ENCODE results near the gene COX14. TPM values are rescaled to one million over a fixed set of nuclear protein-coding genes. Genes with fewer than 3 reads are reported as not detected.

The COX14 gene
- 25.1 and 30.1 TPM in 2 replicates for total RNA-seq
- long read RNA-seq, partial matches to known transcripts = 0 of 5 reads
- long read RNA-seq, other reads (novel, unspliced or antisense) = 2 of 5 reads

DNA sequence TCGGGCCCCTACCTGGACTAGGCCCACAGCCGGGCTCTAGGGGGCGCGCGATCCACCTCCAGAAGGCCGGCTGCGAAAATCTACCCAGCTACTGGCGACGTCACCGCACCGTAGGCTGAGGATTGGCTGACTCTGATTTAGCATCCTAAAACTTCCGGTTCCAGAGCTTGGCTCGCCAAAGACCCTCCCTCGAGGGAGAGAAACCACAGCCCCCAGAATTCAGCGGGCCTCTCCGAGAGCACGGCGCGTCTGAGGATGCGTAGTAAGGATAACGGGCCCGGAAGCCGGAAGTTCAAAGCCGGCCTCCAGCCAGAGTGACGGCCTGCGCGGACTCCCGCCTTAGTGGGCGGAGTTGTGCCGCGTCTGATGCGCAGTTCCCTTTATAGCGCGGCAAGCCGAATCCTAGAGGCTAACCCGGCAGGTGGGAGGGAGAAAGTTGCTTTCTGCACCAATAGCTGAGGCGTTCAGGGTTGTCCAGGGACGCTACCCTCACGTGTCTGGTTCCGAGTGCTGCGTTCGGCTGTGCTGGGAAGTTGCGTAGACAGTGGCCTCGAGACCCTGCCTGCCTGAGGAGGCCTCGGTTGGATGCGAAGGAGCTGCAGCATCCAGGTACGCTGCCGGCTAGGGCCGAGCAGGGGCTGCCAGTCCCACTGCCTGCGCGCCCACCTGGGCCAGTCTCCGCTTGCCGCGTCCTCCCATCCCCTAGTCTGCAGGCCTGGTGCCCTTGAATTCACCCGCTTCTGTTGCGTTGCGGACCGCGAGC, at the start of gene COX14:
TSS of gene COX14 (plus strand) at position 544 of the 763 bp plus-strand sequence. CDS start 7,808 bp downstream, outside the sequence.
- peak within 1 kb of the TSS; percentile 95 for H3K27ac Mint-ChIP-seq
- H3K4me3 Mint-ChIP-seq (ENCODE audit: low read depth) = peak within 1 kb of the TSS; percentile 99
- H3K36me3 Mint-ChIP-seq (ENCODE audit: insufficient read depth) = peaks cover 2% of the 10 kb centered on the region
- DNase-seq (ENCODE audit: low spot score, unreplicated experiment) = peak; percentile 99
- TF ChIP-seq, protein P1, sequence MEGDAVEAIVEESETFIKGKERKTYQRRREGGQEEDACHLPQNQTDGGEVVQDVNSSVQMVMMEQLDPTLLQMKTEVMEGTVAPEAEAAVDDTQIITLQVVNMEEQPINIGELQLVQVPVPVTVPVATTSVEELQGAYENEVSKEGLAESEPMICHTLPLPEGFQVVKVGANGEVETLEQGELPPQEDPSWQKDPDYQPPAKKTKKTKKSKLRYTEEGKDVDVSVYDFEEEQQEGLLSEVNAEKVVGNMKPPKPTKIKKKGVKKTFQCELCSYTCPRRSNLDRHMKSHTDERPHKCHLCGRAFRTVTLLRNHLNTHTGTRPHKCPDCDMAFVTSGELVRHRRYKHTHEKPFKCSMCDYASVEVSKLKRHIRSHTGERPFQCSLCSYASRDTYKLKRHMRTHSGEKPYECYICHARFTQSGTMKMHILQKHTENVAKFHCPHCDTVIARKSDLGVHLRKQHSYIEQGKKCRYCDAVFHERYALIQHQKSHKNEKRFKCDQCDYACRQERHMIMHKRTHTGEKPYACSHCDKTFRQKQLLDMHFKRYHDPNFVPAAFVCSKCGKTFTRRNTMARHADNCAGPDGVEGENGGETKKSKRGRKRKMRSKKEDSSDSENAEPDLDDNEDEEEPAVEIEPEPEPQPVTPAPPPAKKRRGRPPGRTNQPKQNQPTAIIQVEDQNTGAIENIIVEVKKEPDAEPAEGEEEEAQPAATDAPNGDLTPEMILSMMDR (IDR thresholded peaks at IDR 0.05; ENCODE audit: unreplicated experiment) = peak; percentile 94
- H3K4me1 Mint-ChIP-seq (ENCODE audit: low read depth) = peaks cover 16% of the 10 kb centered on the region
- H3K27me3 Mint-ChIP-seq = no peaks in the 10 kb centered on the region
- H3K9me3 Mint-ChIP-seq (ENCODE audit: low read depth) = no peaks in the 10 kb centered on the region

DNA sequence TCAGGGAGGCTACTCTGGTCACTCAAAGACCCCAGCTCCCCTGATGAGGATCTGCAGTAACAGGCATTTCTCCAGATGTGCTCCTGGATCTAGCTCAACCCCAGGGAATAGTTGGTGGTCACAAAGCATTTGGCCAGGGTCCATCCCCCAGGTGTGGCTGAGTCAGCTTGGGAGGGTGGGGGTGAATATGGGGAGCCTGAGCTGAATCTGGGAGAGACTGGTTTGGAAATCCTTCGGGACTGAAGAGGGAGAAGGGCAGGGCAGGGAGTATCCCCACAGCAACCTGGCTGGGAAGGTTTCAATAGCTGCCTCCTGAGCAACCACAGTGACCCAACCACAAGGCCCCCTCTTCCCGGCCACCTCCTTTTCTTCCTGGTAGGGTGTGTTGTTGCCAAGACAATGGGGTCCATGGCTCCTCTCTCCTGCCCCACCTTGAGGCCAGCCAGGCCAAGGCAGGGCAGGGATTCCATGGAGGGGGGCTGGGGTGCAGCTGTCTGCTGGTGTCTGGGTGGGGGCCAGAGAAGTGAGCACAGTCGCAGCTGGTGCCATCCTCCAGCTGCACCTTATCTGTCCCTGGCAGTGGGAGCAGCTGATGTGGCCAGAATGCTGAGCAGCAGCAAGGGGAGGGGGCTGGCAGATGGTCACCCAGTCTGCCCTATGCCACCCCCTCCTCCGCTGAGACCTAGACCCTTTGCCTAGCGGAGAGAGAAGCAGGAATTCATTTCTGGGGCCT, 49.1 kb upstream of the COX14 start:
- no peaks in the 10 kb centered on the region for H3K4me1 Mint-ChIP-seq (ENCODE audit: low read depth)
- no peaks in the 10 kb centered on the region for H3K9me3 Mint-ChIP-seq (ENCODE audit: low read depth)
- TF ChIP-seq, protein P1 (IDR thresholded peaks at IDR 0.05; ENCODE audit: unreplicated experiment) = no peak
- DNase-seq (ENCODE audit: low spot score, unreplicated experiment) = no peak
- no peak overlapping the region for H3K27ac Mint-ChIP-seq
- no peak overlapping the region for H3K4me3 Mint-ChIP-seq (ENCODE audit: low read depth)
- H3K27me3 Mint-ChIP-seq = peaks cover 43% of the 10 kb centered on the region
- H3K36me3 Mint-ChIP-seq (ENCODE audit: insufficient read depth) = no peaks in the 10 kb centered on the region

DNA sequence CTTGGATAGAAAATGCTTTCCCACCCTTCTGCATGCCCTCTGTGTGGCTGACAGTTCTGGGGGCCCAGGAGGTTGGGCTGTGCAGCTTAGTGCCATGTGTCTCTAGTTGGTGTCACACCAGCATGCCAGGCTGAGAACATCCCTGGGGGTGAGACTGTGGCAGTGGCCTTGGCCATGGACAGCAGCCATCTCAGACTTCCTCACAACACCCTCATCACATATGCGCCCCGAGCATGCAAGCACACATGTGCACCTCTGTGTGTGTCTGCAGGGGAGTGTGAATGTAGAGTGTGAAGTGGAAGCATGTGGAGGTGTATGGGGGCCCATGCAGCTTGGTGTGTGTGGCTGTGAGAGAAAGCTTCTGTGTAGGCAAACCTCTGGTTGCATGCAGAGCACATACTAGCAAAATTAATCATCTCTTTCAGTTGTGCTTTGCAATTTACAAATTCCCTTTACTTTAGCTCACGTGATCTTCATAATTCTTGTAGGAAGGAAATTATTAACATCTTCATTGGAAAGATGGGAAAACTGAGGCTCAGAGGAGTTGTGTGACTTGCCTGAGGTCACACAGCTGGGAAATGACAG, 46.2 kb upstream of the COX14 start:
- no peaks in the 10 kb centered on the region for H3K36me3 Mint-ChIP-seq (ENCODE audit: insufficient read depth)
- no peaks in the 10 kb centered on the region for H3K4me1 Mint-ChIP-seq (ENCODE audit: low read depth)
- TF ChIP-seq, protein P1 (IDR thresholded peaks at IDR 0.05; ENCODE audit: unreplicated experiment) = no peak
- peaks cover 21% of the 10 kb centered on the region for H3K27me3 Mint-ChIP-seq
- H3K9me3 Mint-ChIP-seq (ENCODE audit: low read depth) = no peaks in the 10 kb centered on the region
- no peak overlapping the region for H3K27ac Mint-ChIP-seq
- H3K4me3 Mint-ChIP-seq (ENCODE audit: low read depth) = no peak overlapping the region
- no peak for DNase-seq (ENCODE audit: low spot score, unreplicated experiment)

DNA sequence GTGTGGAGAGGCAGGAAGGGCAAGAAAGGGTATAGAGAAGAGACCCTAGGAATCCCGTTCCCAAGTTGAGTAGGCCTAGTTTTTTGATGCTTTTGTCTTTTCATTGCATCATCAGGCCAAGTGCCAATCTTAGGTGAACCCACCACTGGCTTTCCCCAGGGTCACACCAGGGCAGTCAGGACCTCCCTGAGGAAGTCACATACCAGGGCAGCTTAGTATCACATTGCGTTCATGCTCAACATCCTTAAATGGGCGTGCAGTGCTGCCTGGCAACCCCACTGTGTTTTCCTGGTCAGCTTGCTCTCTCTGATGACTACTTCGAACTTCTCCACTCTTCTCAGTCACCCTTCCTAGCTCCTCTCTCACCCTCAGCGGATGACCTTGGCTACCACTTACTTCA, 45.6 kb upstream of the COX14 start:
- H3K27ac Mint-ChIP-seq = no peak overlapping the region
- DNase-seq (ENCODE audit: low spot score, unreplicated experiment) = no peak
- H3K9me3 Mint-ChIP-seq (ENCODE audit: low read depth) = no peaks in the 10 kb centered on the region
- H3K27me3 Mint-ChIP-seq = peaks cover 16% of the 10 kb centered on the region
- H3K4me1 Mint-ChIP-seq (ENCODE audit: low read depth) = no peaks in the 10 kb centered on the region
- H3K36me3 Mint-ChIP-seq (ENCODE audit: insufficient read depth) = no peaks in the 10 kb centered on the region
- H3K4me3 Mint-ChIP-seq (ENCODE audit: low read depth) = no peak overlapping the region
- TF ChIP-seq, protein P1 (IDR thresholded peaks at IDR 0.05; ENCODE audit: unreplicated experiment) = no peak

DNA sequence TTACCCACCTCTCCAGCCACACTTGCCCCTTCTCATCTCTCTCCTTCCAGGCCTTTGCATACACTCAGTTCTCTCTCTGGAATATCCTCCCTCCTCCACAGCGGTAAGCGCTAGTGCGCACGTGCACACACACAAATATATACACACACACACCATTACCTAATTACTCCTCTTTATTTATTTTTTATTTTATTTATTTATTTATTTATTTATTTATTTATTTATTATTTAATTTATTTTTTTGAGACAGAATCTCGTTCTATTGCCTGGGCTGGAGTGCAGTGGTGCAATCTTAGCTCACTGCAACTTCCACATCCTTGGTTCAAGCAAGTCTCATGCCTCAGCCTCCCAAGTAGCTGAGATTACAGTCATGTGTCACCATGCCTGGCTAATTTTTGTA, 43.0 kb upstream of the COX14 start:
- Mint-ChIP-seq H3K4me3 (ENCODE audit: low read depth) (no peak overlapping the region), H3K27me3 (peaks cover 4% of the 10 kb centered on the region), H3K9me3 (ENCODE audit: low read depth) (no peaks in the 10 kb centered on the region), H3K27ac (no peak overlapping the region), H3K36me3 (ENCODE audit: insufficient read depth) (no peaks in the 10 kb centered on the region), H3K4me1 (ENCODE audit: low read depth) (no peaks in the 10 kb centered on the region)
- DNase-seq (ENCODE audit: low spot score, unreplicated experiment) = no peak
- TF ChIP-seq, protein P1 (IDR thresholded peaks at IDR 0.05; ENCODE audit: unreplicated experiment) = no peak

Measured in progenitor cell of endocrine pancreas (in vitro differentiated cells).